Fibroblast of pulmonary artery (primary cell): ENCODE results near the gene TSPOAP1.

Experiments
- DNase-seq: peaks from one replicate; pipeline ENCODE4 v3.0.0-alpha.2; 2010; ENCODE audit warnings: low read depth
- H3K4me3 ChIP-seq: replicated peaks from 2 replicates; pipeline ENCODE4 v1.5.1; 2011; ENCODE audit warnings: low read depth, mild to moderate bottlenecking, control low read depth, low read length, moderate library complexity
- TF ChIP-seq, protein P1 (sequence below): IDR thresholded peaks from 2 replicates; pipeline ENCODE4 v1.5.1; 2011; ENCODE audit warnings: mild to moderate bottlenecking, control low read depth, low read length, inconsistent platforms; ENCODE audit errors: missing control alignments

Gene TSPOAP1

DNA sequence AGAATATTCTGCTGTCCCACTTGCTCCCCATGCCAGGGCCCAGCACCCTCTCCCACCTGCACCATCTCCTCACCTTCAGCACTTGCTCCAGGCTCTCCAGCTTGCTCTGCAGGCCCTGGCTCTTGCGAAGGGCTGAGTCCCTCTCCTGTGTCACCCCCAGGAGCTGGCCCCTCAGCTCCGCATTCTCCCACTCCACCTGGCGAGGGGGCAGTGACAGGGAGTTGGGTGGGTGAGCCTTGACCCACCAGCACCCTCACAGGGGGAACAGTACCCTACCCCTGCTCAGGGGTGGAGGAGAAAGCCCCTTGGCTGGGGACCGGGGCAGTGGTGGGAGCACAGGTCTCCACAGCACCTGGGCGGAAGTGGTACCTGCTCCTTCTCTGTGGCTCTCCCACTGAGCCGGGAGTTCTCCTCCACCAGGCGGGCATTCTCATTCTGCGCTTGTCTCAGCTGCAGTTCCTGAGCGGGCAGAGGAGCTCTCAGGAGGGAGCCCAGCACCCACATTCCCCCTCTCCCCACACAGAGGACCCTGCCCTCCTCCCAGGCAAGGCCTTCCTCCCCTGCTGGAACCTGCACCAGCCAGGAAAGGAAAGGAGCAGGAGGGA lies 5.9 kb downstream of the TSPOAP1 start:
- TF ChIP-seq, protein P1, sequence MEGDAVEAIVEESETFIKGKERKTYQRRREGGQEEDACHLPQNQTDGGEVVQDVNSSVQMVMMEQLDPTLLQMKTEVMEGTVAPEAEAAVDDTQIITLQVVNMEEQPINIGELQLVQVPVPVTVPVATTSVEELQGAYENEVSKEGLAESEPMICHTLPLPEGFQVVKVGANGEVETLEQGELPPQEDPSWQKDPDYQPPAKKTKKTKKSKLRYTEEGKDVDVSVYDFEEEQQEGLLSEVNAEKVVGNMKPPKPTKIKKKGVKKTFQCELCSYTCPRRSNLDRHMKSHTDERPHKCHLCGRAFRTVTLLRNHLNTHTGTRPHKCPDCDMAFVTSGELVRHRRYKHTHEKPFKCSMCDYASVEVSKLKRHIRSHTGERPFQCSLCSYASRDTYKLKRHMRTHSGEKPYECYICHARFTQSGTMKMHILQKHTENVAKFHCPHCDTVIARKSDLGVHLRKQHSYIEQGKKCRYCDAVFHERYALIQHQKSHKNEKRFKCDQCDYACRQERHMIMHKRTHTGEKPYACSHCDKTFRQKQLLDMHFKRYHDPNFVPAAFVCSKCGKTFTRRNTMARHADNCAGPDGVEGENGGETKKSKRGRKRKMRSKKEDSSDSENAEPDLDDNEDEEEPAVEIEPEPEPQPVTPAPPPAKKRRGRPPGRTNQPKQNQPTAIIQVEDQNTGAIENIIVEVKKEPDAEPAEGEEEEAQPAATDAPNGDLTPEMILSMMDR = no peak
- no peak overlapping the region for H3K4me3 ChIP-seq
- DNase-seq = no peak

DNA sequence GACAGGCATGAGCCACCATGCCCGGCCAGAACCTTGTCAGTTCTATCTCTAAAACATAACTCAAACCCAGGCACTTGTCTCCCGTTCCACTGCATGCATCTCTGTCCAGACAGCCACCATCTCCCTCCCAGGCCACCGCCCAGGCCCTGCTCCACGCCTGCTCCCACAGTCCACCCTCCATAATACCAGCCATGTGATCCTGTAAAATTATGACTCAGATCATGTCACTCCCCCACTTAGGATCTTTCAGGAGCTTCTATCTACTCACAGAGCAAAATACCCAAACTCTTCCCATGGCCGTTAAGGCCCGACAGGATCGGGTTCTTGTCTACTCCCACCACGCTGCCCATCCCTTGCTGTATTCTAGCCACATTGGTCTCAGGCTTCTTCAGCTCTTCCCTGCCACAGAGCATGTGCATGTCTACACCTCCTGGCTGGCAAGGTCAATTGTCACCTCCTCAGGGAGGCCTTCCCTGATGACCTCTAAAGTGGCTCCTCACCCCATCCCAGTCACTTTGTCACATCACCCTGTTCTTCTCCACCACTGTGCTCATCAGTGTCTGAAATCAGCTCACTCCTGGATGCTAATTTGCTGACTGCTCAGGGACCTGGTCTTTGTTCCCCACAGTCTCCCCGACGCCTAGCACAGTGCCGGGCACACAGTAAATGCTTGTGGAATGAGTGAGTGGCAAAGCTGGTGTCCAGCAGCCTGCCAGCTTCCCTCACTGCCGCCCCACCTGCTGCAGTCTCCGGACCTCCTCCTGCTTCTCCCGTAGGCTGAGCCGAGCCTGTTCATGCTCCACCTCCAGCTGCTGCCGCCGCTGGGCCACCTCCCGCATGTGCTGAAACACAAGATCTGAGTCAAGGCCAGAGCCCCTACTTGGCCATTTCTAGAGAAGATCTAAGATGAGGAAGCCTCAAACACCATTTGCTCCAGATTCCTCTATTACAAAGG lies 6.7 kb downstream of the TSPOAP1 start:
- TF ChIP-seq, protein P1 = no peak
- no peak overlapping the region for H3K4me3 ChIP-seq
- DNase-seq = no peak

DNA sequence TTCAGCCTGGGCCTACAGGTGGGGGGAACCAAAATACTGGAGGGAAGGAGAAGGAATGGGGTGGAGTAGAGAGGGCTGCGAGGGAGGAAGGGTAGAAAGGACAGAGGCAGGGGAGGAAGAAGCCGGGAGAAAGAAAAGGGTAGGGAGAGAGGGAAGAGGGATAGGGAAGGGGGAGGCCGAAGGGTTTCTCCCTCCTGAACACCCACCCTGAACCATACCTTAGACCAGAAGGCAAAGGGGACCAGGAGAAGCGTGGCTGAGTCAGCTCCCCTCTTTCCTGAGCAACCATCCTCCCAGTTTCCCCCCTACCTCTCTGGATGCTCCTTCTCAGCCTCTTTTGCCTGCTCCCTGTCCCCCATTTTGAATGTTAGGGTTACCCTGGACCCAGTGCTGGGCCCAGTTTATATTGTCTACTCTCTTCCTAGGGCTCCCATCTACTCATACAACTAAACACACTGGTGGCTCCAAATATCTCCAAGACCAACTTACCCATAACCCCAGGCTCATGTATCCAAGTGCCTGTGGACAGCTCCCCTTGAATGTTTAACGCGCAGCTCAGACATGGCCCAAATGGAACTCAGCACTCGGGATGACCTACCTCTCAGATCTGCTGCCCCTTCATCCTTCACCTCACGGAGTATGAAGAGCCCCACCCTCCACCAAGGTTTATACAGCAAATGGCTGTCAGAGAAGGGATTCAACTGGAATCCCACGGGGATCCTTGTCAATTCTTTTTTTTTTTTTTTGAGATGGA lies 7.8 kb downstream of the TSPOAP1 start:
- TF ChIP-seq, protein P1 = no peak
- no peak for DNase-seq
- H3K4me3 ChIP-seq = no peak overlapping the region

DNA sequence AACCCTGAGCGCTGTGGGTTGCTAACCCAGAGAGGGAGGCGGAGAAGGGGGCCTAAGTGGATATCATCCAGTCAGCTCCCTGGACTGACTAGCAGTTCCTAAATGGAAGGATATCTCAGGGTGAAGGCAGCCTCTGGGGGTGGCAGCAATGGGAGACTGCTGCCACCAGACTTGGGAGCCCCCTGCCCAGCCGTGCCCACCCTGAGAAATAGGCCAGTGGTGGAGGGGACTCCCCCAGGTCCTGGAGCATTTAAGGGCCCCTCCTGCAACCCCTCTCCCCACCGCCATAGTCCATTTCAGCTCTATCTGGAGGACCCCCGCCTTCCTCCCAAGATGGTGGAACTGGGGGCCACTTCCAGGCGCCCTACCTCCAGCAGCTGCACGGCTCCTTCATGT lies 8.4 kb downstream of the TSPOAP1 start:
- TF ChIP-seq, protein P1 = no peak
- no peak for DNase-seq
- H3K4me3 ChIP-seq = no peak overlapping the region

DNA sequence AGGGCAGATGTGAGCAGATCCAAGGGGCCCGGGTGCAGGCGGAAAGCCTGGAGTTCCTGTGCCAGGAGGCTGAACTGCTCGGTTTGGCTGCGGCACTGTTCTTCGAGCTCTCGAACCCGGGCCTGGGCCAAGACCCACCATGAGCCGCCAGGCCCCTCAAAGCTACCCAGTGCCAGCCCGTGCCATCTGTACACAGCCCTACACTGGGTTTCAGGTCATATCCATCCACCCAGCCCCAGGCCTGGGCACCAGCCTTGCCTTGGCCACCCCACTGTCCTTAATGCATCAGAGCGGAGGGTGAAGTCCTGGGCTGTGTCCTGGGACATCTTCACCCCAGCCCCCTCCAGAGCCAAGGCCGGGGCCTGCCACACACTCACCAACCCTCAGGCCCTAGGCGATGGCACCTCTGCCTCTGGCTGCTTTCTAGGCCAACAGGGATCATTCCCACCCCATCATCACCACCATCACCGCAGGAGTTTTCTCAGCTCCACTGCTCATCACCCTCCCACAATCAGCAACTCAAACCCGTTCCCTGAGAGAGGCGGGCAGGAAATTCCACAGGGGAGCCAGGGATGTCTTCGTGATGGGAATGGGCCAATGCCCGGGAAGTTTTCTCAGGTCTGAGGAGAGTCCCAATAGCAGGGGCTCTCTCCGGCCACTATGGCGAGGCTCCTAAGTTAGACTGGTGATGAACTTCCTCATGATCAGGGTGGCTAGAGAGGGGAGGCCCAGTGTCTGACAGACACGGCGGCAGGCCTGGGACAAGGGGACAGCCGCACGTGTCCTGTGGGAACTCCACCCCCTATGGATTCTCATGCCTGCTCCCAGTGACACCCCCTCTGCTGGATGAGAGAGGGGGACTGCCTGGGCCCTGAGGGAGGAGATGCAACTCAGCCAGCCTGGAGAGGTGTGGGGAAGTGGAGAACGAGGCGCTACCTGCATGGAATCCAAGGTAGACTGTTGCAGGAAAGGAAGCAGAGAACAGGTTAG lies 9.1 kb downstream of the TSPOAP1 start:
- H3K4me3 ChIP-seq = no peak overlapping the region
- TF ChIP-seq, protein P1 = no peak
- no peak for DNase-seq

DNA sequence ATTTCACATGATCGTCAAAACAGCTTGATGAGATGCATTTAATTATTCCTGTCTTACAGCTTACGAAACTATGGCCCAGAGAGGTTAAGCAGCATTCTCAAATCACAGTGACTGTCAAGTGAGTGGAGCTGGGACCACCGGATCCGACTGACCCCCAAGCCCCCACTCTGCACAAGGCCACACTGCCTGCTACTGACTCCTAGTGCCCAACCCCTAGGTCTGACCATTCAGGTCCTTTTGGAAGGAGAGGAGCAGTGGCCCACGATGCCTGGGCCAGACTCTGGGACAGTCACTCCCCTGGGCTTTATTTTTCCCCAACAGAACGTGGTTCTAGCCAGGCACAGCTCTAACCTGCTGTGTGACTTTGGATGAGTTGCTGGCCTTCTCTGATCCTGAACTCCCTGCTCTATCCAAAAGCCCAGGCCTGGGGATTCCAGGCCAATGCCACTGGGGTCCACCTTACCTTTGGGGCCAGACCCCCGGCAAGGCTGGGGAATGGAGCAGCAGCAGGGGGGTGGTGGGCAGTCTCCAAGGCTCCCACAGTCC lies 9.9 kb downstream of the TSPOAP1 start:
- TF ChIP-seq, protein P1 = no peak
- no peak for DNase-seq
- no peak overlapping the region for H3K4me3 ChIP-seq
